ENCODE results near the gene RTN4R. TPM values are rescaled to one million over a fixed set of nuclear protein-coding genes. Genes with fewer than 3 reads are reported as not detected.

The RTN4R gene
- total RNA-seq, 1 experiment from 2014 or later, result 19.0 TPM

DNA sequence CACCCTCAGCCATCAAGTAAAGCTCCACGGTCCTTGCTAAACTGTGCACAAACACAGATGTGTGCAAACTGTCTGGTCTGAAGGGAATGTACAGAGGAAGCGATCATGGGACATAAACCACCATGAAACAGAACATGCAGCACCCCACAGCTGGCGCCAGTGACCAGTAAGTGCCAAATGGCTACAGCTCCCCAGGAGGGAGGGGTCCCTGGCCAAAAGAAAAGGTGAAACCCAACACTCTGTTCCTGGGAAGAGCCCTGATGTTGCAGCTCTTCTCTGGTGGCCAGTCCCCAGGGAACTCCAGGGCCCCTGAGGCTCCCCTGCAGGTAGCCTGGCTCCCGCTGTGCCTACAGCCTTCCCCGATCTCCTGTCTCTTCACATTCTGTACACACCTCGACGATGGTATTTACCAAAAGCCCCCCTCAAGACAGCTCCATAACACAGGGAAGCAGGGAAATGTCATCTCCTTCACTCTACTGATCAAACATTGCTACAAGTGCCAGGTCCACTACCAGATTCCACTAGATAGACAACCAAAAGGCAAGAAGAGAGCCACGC is 48.8 kb upstream of the RTN4R start:
- H3K4me3 ChIP-seq (replicated peaks in 1 of 2; ENCODE audit: low read depth in 1 of 2, low read length in 2 of 2), result no peak overlapping the region
- no peaks in the 10 kb centered on the region for H3K27me3 ChIP-seq (ENCODE audit: insufficient read depth, low read length)
- H3K4me1 ChIP-seq (ENCODE audit: control insufficient read depth in 1 of 2, insufficient read depth in 2 of 2, low read length in 2 of 2), result peaks cover 5 to 24% of the 10 kb centered on the region in 2 experiments
- RAD21 ChIA-PET (ENCODE audit: low non-redundant PET in 1 of 2, low total read pairs in 2 of 2, uncharacterized antibody in 2 of 2, unreplicated experiment in 2 of 2), result interaction anchor here in 1 of 2 experiments (0.5 kb wide), 1 partner anchor 21 kb away, joined by 3 read pairs; no protein-coding TSS in a partner anchor
- no TSS peak for BruUV-seq (replicated peaks)
- DNase-seq (ENCODE audit: low read depth, low spot score), result no peak
- H3K9ac ChIP-seq (ENCODE audit: low read length), result no peak overlapping the region
- intact Hi-C loops (cut with micrococcal nuclease), result no loop called here
- H3K9me2 ChIP-seq (ENCODE audit: insufficient read depth), result no peaks in the 10 kb centered on the region
- CTCF ChIA-PET, result interaction anchor here (1.3 kb wide), 1 partner anchor 160 kb away, joined by 4 read pairs; no protein-coding TSS in a partner anchor
- POLR2A ChIA-PET, result no interaction called here
- TF ChIP-seq CBX3 (IDR thresholded peaks at IDR 0.05; ENCODE audit: low read depth) (no peak), SIN3A (IDR thresholded peaks at IDR 0.05; ENCODE audit: low read depth) (no peak), YY1 (IDR thresholded peaks at IDR 0.05; ENCODE audit: extremely low read depth, insufficient replicate concordance, low read depth, low read length) (no peak), SP1 (IDR thresholded peaks at IDR 0.05; ENCODE audit: low read depth) (no peak), REST (IDR thresholded peaks at IDR 0.05; ENCODE audit: low read depth) (no peak)
- ATAC-seq, result no peak
- no peak overlapping the region for H2AFZ ChIP-seq (ENCODE audit: low read depth, low read length, poor library complexity, severe bottlenecking)
- H3K9me3 ChIP-seq (ENCODE audit: control insufficient read depth in 1 of 2, insufficient read depth in 1 of 2, low read depth in 1 of 2, low read length in 2 of 2), result no peaks in the 10 kb centered on the region
- H4K20me1 ChIP-seq (ENCODE audit: insufficient read depth), result no peaks in the 10 kb centered on the region
- H3K27ac ChIP-seq (ENCODE audit: low read depth, low read length), result no peak overlapping the region
- no peaks in the 10 kb centered on the region for H3K36me3 ChIP-seq (ENCODE audit: control insufficient read depth in 1 of 2, insufficient read depth in 2 of 2, low read length in 2 of 2)
- peaks cover 10% of the 10 kb centered on the region; the same call in 1 of the 2 replicates for H3K79me2 ChIP-seq (ENCODE audit: insufficient read depth, low read length)
- peak overlapping the region; percentile 5; the same call in 1 of the 2 replicates for H3K4me2 ChIP-seq (ENCODE audit: low read length)

Measured in HCT116 (cell line).